Measurements from ENCODE around the gene PCDHB9.
"Not testable (repeated sequence)": the region's sequence is repeated elsewhere in the genome, so short reads cannot be mapped to it uniquely, and the experiment has no call there.

PCDHB9 gene

GRCh38 chr5:141216035-141216434 is 29.1 kb downstream of the PCDHB9 start:
- not testable (repeated sequence) for H3K36me3 ChIP-seq (ENCODE audit: insufficient read depth, low read length); H3K4me3 ChIP-seq (ENCODE audit: low read depth in 1 of 2, low read length in 2 of 2); H3K27me3 ChIP-seq (ENCODE audit: control insufficient read depth in 1 of 2, insufficient read depth in 2 of 2, low read length in 2 of 2); H3K27ac ChIP-seq (ENCODE audit: low read depth, low read length); H3K9ac ChIP-seq (ENCODE audit: low read length); H3K4me1 ChIP-seq (ENCODE audit: insufficient read depth, low read length)
- peaks cover 41% of the 10 kb centered on the region for H3K9me3 ChIP-seq (ENCODE audit: low read length)

GRCh38 chr5:141223112-141223783 is 36.3 kb downstream of the PCDHB9 start, which contains the start of gene PCDHB14:
Gene PCDHB14 (plus strand): TSS chr5:141223343. CDS start chr5:141223506, 163 bp downstream.
- no peaks in the 10 kb centered on the region for H3K36me3 ChIP-seq (ENCODE audit: insufficient read depth, low read length)
- no peaks in the 10 kb centered on the region for H3K27me3 ChIP-seq (ENCODE audit: control insufficient read depth in 1 of 2, insufficient read depth in 2 of 2, low read length in 2 of 2)
- no peak within 1 kb of the TSS for H3K27ac ChIP-seq (ENCODE audit: low read depth, low read length)
- no peak within 1 kb of the TSS for H3K9ac ChIP-seq (ENCODE audit: low read length)
- peak within 1 kb of the TSS; percentile 8 to 55 for H3K4me3 ChIP-seq (ENCODE audit: low read depth in 1 of 2, low read length in 2 of 2)
- no peaks in the 10 kb centered on the region for H3K4me1 ChIP-seq (ENCODE audit: insufficient read depth, low read length)
- peaks cover 53% of the 10 kb centered on the region for H3K9me3 ChIP-seq (ENCODE audit: low read length)

GRCh38 chr5:141224844-141225243 is 37.9 kb downstream of the PCDHB9 start:
- peaks cover 43% of the 10 kb centered on the region for H3K9me3 ChIP-seq (ENCODE audit: low read length)

DNA sequence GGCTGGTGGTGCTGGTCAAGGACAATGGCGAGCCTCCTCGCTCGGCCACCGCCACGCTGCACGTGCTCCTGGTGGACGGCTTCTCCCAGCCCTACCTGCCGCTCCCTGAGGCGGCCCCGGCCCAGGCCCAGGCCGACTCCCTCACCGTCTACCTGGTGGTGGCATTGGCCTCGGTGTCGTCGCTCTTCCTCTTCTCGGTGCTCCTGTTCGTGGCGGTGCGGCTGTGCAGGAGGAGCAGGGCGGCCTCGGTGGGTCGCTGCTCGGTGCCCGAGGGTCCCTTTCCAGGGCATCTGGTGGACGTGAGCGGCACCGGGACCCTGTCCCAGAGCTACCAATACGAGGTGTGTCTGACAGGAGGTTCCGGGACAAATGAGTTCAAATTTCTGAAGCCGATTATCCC is 38.5 kb downstream of the PCDHB9 start:
- not testable (repeated sequence) for H3K36me3 ChIP-seq (ENCODE audit: insufficient read depth, low read length); H3K27me3 ChIP-seq (ENCODE audit: control insufficient read depth in 1 of 2, insufficient read depth in 2 of 2, low read length in 2 of 2)
- H3K9me3 ChIP-seq (ENCODE audit: low read length) = peaks cover 41% of the 10 kb centered on the region

More at GRCh38 chr5:141224844-141225243, 37.9 kb downstream of the PCDHB9 start:
- not testable (repeated sequence) for H3K27ac ChIP-seq (ENCODE audit: low read depth, low read length); H3K27me3 ChIP-seq (ENCODE audit: control insufficient read depth in 1 of 2, insufficient read depth in 2 of 2, low read length in 2 of 2); H3K4me1 ChIP-seq (ENCODE audit: insufficient read depth, low read length); H3K36me3 ChIP-seq (ENCODE audit: insufficient read depth, low read length); H3K9ac ChIP-seq (ENCODE audit: low read length)
- H3K4me3 ChIP-seq (ENCODE audit: low read depth in 1 of 2, low read length in 2 of 2) = peak overlapping the region in 1 of 2 donors; percentile 55

DNA sequence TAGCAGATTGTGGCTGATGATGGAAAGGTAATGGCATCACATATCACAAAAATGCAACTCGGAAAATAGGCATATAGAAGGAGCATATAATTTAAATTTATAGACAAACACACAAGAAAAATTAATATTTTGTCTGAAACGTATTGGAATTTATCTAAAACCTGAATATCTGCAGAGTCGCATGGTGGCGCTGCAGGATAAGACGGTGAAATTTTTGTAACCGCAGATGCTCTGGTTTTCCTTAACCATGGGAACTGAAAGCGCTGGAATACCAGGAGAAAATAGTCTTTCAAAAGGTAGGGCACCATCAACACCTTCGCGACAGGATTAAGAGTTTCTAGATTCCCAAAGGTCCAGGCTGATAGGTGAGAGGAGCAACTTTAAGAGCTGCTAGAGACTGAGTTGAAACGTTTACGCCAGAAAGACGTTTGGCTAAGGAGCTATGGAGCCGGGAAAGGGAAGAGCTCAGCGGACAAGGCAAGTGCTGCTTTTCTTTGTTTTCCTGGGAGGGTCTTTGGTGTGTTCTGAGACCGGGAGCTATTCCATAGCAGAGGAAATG is 47.2 kb downstream of the PCDHB9 start:
- peak overlapping the region in 1 of 2 donors; percentile 50 for H3K4me3 ChIP-seq (ENCODE audit: low read depth in 1 of 2, low read length in 2 of 2)
- H3K27me3 ChIP-seq (ENCODE audit: control insufficient read depth in 1 of 2, insufficient read depth in 2 of 2, low read length in 2 of 2) = no peaks in the 10 kb centered on the region
- H3K36me3 ChIP-seq (ENCODE audit: insufficient read depth, low read length) = no peaks in the 10 kb centered on the region
- no peaks in the 10 kb centered on the region for H3K4me1 ChIP-seq (ENCODE audit: insufficient read depth, low read length)
- peaks cover 46% of the 10 kb centered on the region for H3K9me3 ChIP-seq (ENCODE audit: low read length)
- no peak overlapping the region for H3K27ac ChIP-seq (ENCODE audit: low read depth, low read length)
- no peak overlapping the region for H3K9ac ChIP-seq (ENCODE audit: low read length)

More for the DNA sequence above, 38.5 kb downstream of the PCDHB9 start:
- not testable (repeated sequence) for H3K4me1 ChIP-seq (ENCODE audit: insufficient read depth, low read length); H3K27ac ChIP-seq (ENCODE audit: low read depth, low read length); H3K9ac ChIP-seq (ENCODE audit: low read length); H3K4me3 ChIP-seq (ENCODE audit: low read depth in 1 of 2, low read length in 2 of 2)

- not testable (repeated sequence) for H3K27me3 ChIP-seq (ENCODE audit: control insufficient read depth in 1 of 2, insufficient read depth in 2 of 2, low read length in 2 of 2); H3K4me1 ChIP-seq (ENCODE audit: insufficient read depth, low read length); H3K9ac ChIP-seq (ENCODE audit: low read length); H3K27ac ChIP-seq (ENCODE audit: low read depth, low read length); H3K36me3 ChIP-seq (ENCODE audit: insufficient read depth, low read length)
- peaks cover 59% of the 10 kb centered on the region for H3K9me3 ChIP-seq (ENCODE audit: low read length)
- H3K4me3 ChIP-seq (ENCODE audit: low read depth in 1 of 2, low read length in 2 of 2) = peak overlapping the region in 1 of 2 donors; percentile 50
Observed at GRCh38 chr5:141235922-141236321, 49.0 kb downstream of the PCDHB9 start.

DNA sequence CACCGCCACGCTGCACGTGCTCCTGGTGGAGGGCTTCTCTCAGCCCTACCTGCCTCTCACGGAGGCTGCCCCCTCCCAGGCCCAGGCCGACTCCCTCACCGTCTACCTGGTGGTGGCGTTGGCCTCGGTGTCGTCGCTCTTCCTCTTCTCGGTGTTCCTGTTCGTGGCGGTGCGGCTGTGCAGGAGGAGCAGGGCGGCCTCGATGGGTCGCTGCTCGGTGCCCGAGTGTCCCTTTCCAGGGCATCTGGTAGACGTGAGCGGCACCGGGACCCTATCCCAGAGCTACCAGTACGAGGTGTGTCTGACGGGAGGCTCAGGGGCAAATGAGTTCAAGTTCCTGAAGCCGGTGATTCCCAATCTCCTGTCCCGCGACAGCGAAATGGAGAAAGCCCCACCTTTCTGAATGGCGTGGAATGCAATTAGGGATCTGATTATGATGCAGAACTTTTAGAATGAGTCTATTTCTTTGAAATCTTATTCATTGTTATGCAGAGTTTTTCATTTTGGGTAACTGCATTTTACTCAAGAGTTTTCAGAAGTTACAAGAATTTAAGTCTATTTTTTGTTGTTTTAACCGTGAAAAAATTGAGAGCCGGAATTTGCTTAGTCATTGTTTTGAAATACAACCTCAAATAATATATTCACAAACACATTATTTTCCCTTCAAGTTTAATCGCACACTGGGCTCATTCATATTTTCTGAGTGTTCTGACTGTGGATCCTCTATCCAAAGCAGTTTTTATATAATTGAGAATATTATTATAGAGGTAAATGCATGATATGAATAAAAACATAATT is 49.8 kb downstream of the PCDHB9 start:
- H3K27ac ChIP-seq (ENCODE audit: low read depth, low read length) = no peak overlapping the region
- no peak overlapping the region for H3K4me3 ChIP-seq (ENCODE audit: low read depth in 1 of 2, low read length in 2 of 2)
- H3K36me3 ChIP-seq (ENCODE audit: insufficient read depth, low read length) = no peaks in the 10 kb centered on the region
- H3K27me3 ChIP-seq (ENCODE audit: control insufficient read depth in 1 of 2, insufficient read depth in 2 of 2, low read length in 2 of 2) = no peaks in the 10 kb centered on the region
- no peak overlapping the region for H3K9ac ChIP-seq (ENCODE audit: low read length)
- H3K4me1 ChIP-seq (ENCODE audit: insufficient read depth, low read length) = no peaks in the 10 kb centered on the region
- peaks cover 62% of the 10 kb centered on the region for H3K9me3 ChIP-seq (ENCODE audit: low read length)
